ENCODE results near the gene TM7SF2.
"Not testable (repeated sequence)": the region's sequence is repeated elsewhere in the genome, so short reads cannot be mapped to it uniquely, and the experiment has no call there.

The TM7SF2 gene

DNA sequence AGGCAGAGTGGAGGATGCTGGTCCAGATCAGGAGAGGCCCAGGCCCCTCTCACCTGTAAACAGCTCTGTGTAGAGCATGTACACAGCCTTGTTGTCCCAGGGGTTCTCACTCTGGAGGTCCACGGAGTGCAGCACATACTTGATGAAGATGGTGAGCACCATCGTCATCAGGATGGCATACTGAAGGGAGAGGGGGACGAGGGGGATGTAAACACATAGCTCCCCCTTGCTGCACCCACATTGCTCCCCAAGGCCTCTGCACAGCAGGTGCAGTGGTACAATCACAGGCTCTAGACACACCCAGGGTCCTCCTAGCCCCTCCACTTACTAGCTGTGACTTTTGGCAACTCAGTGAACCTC is 19.7 kb downstream of the TM7SF2 start:
- DNase-seq: no peak

DNA sequence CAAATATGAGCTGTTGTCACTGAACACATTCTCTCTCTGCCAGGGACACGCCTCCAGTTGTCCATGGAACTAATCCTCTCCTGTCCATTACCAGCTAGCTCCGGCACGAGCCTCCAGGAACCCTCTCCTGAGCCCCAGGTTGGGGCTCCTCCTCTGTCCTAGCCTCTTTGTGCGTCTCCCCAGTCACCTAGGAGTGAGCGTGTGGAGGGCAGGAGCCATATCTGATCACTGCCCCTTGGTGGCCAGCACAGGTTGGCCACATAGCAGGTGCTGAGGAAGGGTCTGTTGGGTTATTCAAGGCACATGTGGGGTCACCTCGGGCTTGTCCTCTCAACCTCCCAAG is 20.2 kb downstream of the TM7SF2 start:
- DNase-seq: no peak

DNA sequence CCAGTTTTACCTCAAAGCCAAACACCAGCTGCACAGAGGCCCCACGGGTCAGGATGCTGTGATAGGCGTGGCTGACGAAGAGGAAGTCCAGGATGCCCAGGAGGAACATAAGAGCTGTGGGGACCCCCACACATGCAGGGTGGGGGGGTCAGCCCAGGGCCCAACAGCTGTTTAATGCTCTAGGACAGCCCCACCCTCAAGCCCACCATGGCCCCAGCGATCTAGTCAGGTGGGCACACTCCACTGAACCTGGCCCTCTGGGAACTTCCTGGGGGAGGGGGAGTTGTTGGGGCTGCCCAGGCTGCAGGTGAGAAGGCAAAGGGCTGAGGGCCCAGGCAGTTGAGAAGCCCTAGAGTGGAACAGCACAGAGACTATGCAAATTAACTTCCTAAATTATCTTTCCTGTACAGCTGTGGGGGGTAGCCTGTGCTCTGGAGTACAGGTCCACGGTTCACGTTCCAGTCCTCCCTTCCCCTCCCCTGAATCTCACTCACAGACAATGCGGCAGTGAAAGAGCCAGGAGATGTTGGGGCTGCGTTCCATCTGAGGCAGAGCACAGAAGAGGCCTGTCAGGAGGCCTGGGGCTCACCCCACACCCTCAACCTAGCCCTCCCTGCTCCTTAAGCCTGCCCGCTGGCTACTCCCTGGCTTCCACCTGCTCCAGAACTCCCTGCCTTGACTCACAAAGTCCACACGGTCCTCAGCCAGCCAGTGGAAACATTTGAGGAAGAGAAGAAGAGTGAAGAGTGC is 20.7 kb downstream of the TM7SF2 start:
- no peak for DNase-seq

DNA sequence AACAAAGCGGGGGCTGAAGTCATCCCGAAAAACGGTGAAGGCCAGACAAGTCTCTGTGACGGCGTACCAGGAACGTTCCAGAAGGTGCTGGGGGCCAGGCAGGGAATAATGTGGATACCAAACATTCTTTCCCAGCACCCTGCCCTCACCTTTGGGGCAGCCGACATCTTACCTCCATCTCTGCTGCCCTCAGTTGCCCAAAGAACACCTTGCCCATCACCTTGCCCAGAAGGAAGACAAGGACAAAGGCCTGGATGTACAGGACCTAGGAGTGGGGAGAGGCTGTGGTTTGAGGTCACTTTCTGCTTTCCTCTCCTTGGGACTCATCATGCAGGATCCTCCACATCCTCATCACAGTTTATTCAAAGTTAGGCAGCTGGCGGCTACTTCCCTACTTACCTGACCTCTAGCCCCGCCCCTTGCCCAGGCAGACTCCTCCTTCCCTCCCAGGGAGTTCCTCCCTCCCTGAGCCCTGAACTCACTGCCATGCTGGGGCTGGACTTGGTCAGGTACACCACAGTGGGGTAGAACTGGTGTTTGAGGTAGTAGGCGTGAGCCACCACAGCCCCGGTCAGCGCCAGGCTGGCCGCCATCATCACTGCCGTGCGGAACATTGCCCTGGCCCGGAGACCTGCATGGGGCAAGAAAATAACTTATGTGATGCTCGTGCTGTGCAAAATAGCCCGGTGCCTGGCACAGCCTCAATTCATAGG is 21.5 kb downstream of the TM7SF2 start:
- peak; percentile 29 for DNase-seq

DNA sequence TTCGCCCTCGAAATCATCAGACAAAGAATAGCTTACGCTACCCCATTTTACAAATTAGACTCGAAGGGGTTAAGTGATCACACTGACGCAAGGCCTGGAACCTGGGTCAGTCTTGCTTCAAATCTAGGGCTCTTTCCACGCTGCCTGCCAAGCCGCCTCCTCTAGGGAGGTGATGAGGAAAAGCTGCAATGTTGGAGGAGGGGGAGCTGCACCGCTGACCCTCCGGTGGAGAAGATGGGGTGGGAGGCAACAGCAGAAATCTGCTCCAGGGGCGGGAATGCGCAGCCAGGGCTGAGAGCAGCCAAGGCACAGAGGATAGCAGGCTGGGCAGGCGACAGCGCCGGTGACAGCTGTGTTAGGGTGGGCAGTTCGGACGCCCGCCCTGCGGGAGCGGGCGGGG is 22.1 kb downstream of the TM7SF2 start:
- no peak for DNase-seq

DNA sequence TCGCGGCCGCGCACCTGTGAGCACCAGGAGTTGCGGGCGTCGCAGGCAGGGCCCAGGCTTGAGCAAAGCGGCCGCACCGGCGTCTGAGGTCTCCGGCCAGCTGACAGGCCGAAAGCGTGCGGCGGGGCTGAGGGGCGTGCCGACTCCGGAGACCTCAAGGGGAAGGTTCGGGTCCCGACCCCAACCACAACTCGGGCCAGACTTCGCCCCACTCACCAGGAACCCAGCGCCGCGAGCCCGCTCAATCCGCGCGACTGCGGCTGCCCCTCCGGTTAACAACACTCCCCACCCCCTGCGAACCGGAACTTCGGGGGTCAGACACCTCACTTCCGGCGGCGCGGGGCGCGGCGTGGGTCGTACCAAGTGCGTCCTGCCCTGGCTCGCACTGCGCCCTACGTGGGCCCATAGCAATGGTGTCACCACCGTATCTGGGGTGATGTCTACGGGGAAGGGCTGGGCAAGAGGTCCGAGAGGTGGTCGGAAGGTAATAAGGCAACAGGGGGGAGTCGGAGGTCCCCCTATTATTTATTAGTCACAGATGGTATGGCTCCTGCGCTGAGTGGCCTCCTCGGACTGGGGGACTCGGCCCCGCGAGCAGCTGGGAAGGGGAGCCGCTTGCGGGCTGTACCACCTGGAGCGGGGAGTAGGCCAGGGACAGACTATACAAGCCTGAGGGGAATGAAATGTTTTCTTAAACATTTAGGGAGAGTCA is 22.7 kb downstream of the TM7SF2 start, which contains the start of gene SYVN1:
Gene SYVN1 (minus strand): TSS at position 280 of the 712 bp plus-strand sequence. CDS start 918 bp downstream, outside the sequence.
- DNase-seq: peak; percentile 95

DNA sequence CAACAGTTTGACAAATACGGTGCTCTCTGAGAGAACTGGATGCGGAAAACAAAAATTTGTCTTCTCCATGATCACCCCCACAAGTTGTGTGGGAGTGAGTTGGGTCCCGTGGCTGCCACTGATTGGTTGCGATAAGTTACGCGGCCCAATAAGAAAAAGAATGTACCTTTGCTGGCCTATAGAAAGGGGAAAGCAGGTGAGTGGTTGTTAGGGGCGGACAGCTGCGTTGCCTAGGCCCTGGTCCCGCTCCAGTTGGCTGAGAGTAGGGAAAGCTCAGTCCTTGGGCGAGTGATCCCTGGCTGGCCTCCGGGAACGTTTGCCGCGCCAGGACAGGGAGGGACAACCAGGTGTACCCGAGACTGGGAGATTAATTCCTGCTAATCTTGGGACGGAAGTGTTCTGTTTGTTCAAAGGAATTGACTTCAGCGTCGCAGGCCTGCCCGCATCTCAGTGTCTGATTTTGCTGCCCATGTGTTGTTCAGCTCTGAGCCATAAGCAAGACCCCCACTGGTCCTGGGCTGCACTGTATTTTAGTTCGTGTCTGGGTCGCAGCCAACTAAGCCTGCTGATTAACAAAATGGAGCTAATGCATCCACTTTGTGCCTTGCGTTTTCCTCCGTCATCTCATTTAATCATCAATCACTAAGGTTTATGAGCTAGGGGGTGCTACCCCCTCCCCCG is 23.4 kb downstream of the TM7SF2 start:
- peak; percentile 99 for DNase-seq

DNA sequence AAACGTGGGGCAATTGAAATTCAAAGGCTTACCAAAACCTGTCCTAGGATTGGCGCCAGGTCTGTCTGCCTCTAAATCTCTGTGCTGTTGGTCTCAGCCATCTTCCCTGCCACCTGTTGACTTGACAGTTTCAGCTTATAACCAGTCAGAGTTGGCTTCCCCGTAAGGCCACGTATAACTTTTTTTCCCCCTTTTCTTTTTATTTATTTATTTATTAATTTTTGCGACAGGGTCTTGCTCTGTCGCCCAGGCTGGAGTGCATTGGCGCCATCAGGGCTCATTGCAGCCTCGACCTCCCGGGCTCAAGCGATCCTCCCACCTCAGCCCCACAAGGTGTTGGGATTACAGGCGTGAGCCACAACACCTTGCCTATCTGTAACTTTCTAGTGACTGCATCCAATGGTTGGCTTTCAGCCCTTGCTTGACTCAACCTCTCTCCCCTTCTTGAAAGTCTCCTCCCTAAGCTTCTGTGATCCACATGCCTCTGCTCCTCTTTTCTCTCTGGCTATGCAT is 24.0 kb downstream of the TM7SF2 start:
- no peak for DNase-seq

DNA sequence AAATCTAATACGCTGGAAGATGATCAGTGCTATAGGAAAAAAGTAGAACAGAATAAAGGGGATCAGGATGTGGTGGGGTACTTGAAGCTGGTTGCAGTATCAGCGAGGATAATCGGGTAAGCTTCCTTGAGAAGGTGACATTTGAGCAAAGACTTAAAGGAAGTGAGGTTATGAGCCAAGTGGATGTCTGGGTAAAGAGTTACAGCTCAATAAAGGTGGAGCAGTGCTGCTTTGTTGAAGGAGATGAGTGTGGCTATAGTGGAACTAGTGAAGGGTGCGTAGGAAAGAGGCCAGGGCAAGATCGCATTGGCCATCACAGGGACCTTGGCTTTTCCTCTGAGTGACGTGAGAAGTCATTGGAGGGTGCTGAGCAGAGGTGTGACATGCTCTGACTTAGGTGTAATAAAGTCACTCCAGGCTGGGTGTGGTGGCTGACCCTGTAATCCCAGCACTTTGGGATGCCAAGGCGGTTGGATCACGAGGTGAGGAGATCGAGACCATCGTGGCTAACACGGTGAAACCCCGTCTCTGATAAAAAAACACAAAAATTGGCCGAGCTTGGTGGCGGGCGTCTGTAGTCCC is 24.9 kb downstream of the TM7SF2 start:
- no peak for DNase-seq

DNA sequence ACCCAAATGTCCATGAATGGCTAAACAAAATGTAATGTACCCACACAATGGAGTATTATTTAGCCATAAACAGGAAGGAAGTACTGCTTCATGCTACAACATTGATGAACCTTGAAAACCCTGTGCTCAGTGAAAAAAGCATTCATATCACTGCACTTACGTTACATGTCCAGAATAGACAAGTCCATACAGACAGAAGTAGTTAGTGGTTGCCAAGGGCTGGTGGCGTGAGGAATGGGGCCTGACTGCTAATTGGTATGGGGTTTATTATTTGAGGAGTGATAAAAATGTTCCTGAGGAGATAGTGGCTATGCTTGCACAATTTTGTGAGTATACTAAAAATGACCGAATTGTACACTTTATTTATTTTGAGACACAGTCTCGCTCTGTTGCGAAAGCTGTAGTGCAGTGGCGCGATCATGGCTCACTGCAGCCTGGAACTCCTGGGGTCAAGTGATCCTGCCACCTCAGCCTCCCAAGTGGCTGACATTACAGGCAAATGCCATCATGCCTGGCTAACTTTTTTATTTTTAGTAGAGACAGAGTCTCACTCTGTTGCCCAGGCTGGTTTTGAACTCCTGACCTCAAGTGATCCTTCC is 30.3 kb downstream of the TM7SF2 start:
- no peak for DNase-seq

DNA sequence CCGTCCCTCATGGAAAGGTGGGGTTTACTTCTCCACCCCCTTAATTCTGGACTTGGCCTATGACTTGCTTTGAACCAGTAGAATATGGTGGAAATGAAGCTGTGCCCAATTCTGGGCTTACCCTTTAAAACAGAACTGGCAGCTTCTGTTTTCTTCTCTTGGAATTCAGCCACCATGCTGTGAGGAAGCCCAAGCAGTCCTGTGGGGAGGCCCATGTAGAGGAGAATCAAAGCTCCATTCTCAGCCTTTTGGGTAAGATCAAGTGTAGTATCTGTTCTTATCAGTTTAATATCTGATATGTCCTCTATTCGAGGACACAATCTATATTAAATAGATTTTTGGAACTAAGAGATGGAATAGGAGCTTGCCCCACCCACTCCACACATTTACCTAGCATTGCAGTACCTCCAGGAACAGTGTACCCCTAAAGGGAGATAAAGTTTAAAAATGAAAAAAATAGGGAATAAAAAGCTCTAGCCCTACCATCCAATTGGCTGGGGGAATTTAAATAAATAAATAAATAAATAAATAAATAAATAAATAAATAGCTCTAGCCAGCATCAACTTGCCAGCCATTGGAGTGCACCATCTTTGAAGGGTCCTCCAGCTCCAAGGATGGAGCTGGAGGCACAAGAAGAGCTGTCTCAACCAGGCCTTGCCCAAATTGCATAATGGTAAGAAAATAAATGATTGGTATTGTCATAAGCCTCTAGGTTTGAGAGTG is 35.8 kb downstream of the TM7SF2 start:
- DNase-seq: no peak

DNA sequence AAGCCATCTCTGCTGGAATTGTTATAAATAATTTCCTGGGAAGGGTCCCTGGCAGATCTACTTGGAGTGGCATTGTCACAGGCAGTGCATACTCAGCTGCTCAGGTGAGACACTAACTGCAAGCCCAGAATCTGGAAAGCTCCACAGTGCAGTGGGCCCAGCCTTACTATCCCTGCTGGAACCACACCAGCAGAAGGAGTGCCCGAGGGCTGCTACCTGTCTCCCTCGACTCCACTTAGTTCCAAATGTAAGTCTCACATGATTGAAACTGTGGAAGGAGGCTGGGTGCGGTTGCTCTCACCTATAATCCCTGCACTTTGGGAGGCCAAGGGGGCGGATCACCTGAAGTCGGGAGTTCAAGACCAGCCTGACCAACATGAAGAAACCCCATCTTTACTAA is 37.0 kb downstream of the TM7SF2 start:
- no peak for DNase-seq

DNA sequence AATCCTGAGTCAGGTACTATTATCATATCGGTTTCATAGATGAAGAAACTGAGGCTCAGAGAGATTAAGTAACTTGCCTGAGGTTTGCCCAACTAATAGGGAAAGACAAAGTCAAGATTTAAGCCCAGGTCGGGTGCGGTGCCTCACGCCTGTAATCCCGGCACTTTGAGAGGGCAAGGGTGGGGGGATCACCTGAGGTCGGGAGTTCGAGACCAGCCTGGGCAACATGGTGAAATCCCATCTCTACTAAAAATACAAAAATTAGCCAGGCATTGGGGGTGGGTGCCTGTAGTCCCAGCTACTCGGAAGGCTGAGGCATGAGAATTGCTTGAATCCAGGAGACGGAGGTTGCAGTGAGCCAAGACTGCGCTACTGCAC is 38.4 kb downstream of the TM7SF2 start:
- DNase-seq: not testable (repeated sequence)

DNA sequence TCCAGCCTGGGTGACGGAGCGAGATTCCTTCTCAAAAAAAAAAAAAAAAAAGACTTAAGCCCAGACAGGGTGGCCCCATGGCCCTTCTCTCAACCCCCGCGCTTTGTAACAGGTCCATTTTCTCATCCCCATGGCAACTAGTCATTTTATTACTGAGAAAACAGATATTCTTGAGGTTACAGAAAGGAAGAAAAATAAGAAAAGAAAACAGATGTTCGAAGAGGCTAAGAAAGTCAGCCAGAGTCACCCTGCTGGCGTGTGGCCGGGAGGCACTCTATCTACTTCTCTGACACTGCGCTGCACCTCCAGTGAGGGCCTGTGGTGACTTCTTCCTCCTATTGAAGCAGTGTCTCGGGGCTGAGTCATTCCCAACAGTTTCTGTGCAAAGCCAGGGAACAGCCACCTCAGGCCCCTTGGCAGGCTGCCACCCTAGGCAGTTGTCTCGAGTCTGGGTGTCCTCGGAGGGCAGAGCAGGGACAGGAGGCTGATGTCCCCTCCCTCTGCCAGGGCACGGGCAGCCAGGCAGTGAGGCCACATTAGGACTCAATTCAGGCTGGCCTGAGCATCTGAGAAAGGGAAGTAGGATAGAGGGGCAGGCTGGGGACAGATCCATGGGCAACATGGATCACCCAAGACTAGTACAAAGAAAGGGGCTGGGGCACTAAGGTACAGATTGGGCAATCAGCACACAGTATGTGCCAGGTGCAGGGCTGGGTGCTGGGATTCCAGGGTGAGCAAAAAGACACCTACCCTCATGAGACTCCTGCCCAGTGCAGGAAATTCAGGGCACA is 39.0 kb downstream of the TM7SF2 start:
- peak; percentile 63 for DNase-seq

DNA sequence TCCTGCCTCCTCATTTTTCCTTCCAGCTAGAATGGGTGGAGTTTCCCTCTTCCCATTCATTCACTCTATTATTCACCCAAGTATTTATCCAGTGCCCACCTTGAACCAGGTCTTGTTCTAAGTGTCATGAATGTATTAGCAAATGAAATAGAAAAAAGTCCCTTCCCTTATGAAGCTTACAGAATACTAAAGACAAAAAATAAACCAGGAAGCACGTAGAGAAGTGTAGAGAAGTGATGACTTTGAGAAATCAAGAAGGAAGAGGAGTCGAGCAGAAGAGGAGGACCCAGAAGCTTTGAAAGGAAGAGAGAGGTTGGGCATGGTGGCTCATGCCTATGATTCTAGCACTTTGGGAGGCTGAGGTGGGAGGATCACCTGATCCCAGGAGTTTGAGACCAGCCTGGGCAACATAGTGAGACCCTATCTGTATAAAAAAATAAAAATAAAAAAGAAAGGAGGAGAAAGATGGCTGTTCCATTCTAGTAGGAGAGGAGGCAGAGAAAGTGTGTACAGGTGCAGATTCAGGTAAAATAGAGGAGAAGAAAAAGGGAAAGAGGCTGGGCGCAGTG is 39.7 kb downstream of the TM7SF2 start:
- no peak for DNase-seq

DNA sequence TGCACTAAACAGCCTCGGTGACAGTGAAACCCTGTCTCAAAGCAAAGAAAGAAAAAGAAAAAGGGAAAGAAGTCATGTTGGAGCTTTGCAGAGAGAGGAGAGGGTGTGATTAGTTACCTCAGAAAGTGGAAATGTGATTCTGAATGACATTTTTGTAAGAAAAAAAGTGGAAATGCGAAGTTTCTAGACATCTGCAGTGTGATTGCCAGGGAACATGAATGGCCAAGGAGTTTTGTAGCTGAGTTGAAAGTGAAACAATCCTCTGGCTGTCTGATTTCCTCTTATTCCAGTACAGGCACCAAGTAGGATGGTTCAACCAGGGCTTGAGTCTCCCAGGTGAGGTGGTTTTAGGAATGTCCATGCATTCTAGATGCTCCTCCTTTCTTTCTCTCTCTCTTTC is 40.5 kb downstream of the TM7SF2 start:
- no peak for DNase-seq

DNA sequence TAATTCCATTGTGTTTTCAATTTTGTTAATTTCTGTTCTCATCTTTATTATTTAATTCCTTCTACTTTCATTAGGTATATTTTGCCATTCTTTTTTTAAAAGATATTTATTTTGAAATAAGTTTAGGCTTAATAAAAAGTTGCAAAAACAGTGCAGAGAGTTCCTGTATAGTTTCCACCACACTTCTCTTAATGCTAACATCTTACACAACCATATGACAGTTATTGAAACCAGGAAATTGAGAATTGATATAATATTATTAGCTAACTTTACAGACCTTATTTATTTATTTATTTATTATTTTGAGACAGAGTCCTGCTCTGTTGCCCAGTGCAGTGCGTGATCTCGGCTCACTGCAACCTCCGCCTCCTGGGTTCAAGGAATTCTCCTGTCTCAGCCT is 44.6 kb downstream of the TM7SF2 start:
- no peak for DNase-seq

DNA sequence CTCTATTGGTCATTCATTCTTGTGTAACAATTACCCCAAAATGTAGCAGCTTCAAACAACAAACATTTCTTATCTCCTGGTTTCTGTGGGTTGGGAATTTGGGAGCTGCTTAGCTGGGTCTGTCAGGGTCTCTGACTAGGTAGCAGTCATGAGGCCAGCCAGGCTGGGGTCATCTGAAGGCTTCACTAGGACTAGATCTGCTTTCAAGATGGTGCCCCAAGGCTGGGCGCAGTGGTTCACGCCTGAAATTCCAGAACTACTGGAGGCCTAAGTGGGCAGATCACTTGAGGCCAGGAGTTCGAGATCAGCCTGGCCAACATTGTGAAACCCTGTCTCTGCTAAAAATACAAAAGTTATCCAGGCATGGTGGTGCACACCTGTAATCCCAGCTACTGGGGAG is 45.3 kb downstream of the TM7SF2 start:
- DNase-seq: no peak

DNA sequence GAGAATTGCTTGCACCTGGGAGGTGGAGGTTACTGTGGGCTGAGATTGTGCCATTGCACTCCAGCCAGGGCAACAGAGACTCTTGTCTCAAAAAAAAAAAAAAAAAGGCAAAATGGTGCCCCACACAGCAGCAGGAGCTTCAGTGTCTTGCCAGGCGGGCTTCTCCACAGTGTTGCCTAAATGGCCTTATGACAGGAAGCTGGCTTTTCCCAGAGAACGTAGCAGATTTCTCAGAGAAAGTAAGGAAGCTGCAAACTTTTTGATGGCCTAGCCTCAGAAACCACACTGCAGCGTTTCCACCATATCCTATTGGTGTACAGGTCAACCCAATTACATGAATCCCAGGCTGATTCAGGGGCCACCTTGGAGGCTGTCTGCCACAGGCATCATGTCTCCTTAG is 45.7 kb downstream of the TM7SF2 start:
- DNase-seq: no peak

DNA sequence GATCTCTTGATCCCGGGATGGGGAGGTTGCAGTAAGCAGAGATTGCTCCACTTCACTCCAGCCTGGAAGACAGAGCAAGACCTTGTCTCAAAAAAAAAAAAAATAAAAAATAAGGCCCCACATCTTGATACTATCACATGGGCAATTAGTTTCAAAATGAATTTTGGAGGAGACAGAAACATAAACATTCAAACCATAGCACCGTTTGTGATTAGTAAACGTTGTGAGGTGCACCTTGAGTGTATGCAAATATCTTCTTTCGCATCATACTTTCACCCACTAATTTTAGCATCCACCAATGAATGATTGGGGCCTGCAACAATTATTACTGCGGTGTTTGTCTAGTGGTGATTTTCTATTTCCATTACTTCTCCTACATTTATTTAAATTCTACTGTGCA is 47.3 kb downstream of the TM7SF2 start:
- no peak for DNase-seq

DNA sequence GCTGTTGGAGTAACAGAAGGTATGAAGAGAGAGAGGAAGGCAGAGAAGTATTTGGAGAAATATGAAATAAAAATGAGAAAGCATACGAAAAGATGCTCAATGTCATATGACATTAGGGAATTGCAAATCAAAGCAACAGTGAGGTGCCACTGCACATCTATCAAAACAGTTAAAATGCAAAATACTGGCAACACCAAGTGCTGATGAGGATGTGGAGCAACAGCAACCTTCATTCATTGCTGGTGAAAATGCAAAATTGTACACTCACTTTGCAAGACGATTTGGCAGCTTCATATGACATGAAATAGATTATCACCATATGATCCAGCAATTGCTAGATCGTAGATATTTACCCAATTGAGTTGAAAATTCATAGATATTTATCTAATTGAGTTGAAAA is 49.0 kb downstream of the TM7SF2 start:
- DNase-seq: no peak

Measured in NCI-H1105 treated with DMSO at 0.1 percent for 48 hours (cell line).